GM23248 (cell line): ENCODE data around the gene C1orf21. TPM values are rescaled to one million over a fixed set of nuclear protein-coding genes. Genes with fewer than 3 reads are reported as not detected.

Experiments
- DNase-seq: peaks from one replicate; pipeline ENCODE4 v3.0.0-alpha.2; 2015
- H2AFZ ChIP-seq: fragments of 200-600 bp; sonication (generic); 2 replicates; pipeline ENCODE4 v1.6.1; 2016; ENCODE audit warnings: antibody characterized with exemption
- H3F3A ChIP-seq: fragments of 200-600 bp; sonication (generic); 2 replicates; pipeline ENCODE4 v1.6.1; 2016; ENCODE audit warnings: mild to moderate bottlenecking, antibody characterized with exemption, mixed run types; ENCODE audit not compliant: insufficient read depth
- H3K27ac ChIP-seq: fragments of 200-600 bp; sonication (generic); 2 replicates; pipeline ENCODE4 v1.5.1; 2016; ENCODE audit warnings: mild to moderate bottlenecking
- H3K27me3 ChIP-seq: fragments of 200-600 bp; sonication (generic); replicated peaks from 2 replicates; pipeline ENCODE4 v1.6.1; 2016; ENCODE audit warnings: mild to moderate bottlenecking; ENCODE audit not compliant: insufficient read depth
- H3K36me3 ChIP-seq: fragments of 200-600 bp; sonication (generic); 2 replicates; pipeline ENCODE4 v1.6.1; 2016; ENCODE audit warnings: low read depth, mild to moderate bottlenecking
- H3K4me1 ChIP-seq: fragments of 200-600 bp; sonication (generic); 2 replicates; pipeline ENCODE4 v1.6.1; 2016; ENCODE audit warnings: mild to moderate bottlenecking; ENCODE audit not compliant: insufficient read depth
- H3K4me2 ChIP-seq: fragments of 200-600 bp; sonication (generic); one replicate; pipeline ENCODE4 v1.6.1; 2016; ENCODE audit warnings: mild to moderate bottlenecking; ENCODE audit not compliant: unreplicated experiment
- H3K4me3 ChIP-seq: fragments of 200-600 bp; sonication (generic); 2 replicates; pipeline ENCODE4 v1.5.1; 2016; ENCODE audit warnings: mild to moderate bottlenecking
- H3K79me2 ChIP-seq: fragments of 200-600 bp; sonication (generic); 2 replicates; pipeline ENCODE4 v1.6.1; 2016; ENCODE audit warnings: mild to moderate bottlenecking; ENCODE audit not compliant: insufficient read depth
- H3K9ac ChIP-seq: fragments of 200-600 bp; sonication (generic); 2 replicates; pipeline ENCODE4 v1.6.1; 2016; ENCODE audit warnings: mild to moderate bottlenecking
- H3K9me2 ChIP-seq: fragments of 200-600 bp; sonication (generic); 2 replicates; pipeline ENCODE4 v1.6.1; 2016; ENCODE audit warnings: mixed run types, mild to moderate bottlenecking, moderate library complexity; ENCODE audit not compliant: insufficient read depth
- H3K9me3 ChIP-seq: fragments of 200-600 bp; sonication (generic); one replicate; pipeline ENCODE4 v1.6.1; 2017; ENCODE audit warnings: low read depth
- H4K20me1 ChIP-seq: fragments of 200-600 bp; sonication (generic); 2 replicates; pipeline ENCODE4 v1.6.0; 2016; ENCODE audit not compliant: insufficient read depth
- EZH2 ChIP-seq: fragments of 200-600 bp; sonication (generic); IDR thresholded peaks from 2 replicates; pipeline ENCODE4 v1.6.1; 2018; ENCODE audit warnings: antibody characterized with exemption, mild to moderate bottlenecking; ENCODE audit not compliant: insufficient read depth, poor library complexity, severe bottlenecking
- EZH2phosphoT487 ChIP-seq: fragments of 200-600 bp; sonication (generic); IDR thresholded peaks from 2 replicates; pipeline ENCODE4 v1.6.1; 2018; ENCODE audit warnings: antibody characterized with exemption, moderate library complexity, mild to moderate bottlenecking, low read depth; ENCODE audit not compliant: insufficient read depth
- WGBS, 2 experiments: methylation state at CpG; one replicate each; pipeline ENCODE4 v1.1.6; 2015 to 2017; ENCODE audit warnings: low lambda C conversion rate in 2 of 2, low coverage in 1 of 2; ENCODE audit errors: missing lambda C conversion rate in 2 of 2; 5-methylcytosine and 5-hydroxymethylcytosine counted together
- in situ Hi-C: fragments of 300-500 bp; cut with MboI; formaldehyde crosslinking; loops from 2 replicates; pipeline ENCODE4 v1.15.0; 2020
- polyA plus RNA-seq: library from polyadenylated mRNA; unstranded; fragments of >200 nt; fragmentation: Nextera tagmentation; extraction: Ambion mirVana; gene quantifications from 2 replicates; pipeline ENCODE4 v1.2.1, GENCODE V29; 2016
- total RNA-seq: library from RNA; depleted of rRNA; stranded (reverse); fragments of >200 nt; shearing (Covaris generic); gene quantifications from 2 replicates; pipeline ENCODE4 v1.2.3, GENCODE V29; 2014

Gene C1orf21
- total and polyA plus RNA-seq, 2 experiments from 2014 or later, result 16.7 to 20.0 TPM

DNA sequence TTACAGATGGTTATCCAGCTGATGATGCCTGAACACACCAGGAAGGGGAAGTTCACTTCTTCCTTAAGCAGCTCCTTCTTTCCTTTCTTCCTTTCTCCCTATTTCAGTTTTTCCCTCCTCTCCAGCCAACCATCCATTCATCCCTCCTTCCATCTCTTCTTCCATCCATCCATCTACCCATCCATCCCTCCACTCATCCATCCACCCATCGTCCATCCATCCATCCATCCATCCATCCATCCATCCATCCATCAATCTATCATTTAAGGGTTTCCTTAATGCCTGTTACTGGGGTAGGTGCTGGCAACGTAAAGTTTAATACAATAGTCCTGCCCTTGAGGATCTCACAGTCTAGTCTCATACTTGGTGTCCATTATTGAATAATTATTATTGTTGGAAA, 36.8 kb downstream of the C1orf21 start:
- no peaks in the 10 kb centered on the region for H3K9me3 ChIP-seq
- H2AFZ ChIP-seq, result no peak overlapping the region
- no peak overlapping the region for H3K27ac ChIP-seq
- in situ Hi-C loops, result no loop called here
- no peak overlapping the region for H3K4me2 ChIP-seq
- no peaks in the 10 kb centered on the region for H3K27me3 ChIP-seq
- H4K20me1 ChIP-seq, result no peaks in the 10 kb centered on the region
- H3K4me3 ChIP-seq, result no peak overlapping the region
- H3K9ac ChIP-seq, result no peak overlapping the region
- no peak for DNase-seq
- H3F3A ChIP-seq, result no peaks in the 10 kb centered on the region
- H3K4me1 ChIP-seq, result no peaks in the 10 kb centered on the region; the same call in 1 of the 2 replicates
- WGBS, 2 experiments, result 89 to 93% methylated on average over 2 of the region's 2 CpGs
- TF ChIP-seq EZH2 (no peak), EZH2phosphoT487 (no peak)
- H3K36me3 ChIP-seq, result no peaks in the 10 kb centered on the region
- H3K9me2 ChIP-seq, result peaks cover 3% of the 10 kb centered on the region; the same call in 1 of the 2 replicates
- no peaks in the 10 kb centered on the region; the same call in 1 of the 2 replicates for H3K79me2 ChIP-seq

DNA sequence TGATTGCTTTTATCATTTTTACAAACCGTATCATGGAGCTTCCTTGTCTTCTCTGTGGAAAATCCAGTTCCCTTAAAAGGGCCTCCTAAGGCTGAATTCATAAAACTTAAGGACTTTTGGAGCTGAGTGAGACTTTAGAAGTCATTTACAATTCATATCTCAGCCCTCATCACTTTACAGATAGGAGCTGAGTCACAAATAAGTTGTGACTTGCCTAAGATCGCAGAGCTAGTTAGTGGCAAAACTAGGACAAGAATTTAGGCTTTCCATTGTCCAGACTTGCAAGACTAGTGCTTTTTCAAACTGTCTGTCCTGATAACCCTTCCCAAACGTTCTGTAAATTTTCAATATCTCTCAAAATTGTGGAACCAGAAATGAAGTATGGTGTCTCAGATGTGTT, 37.3 kb downstream of the C1orf21 start:
- Histone ChIP-seq H3K9me2 (peaks cover 3% of the 10 kb centered on the region; the same call in 1 of the 2 replicates), H3K4me2 (no peak overlapping the region), H3K9ac (no peak overlapping the region), H2AFZ (no peak overlapping the region), H3K79me2 (no peaks in the 10 kb centered on the region; the same call in 1 of the 2 replicates), H3K27ac (no peak overlapping the region), H3F3A (no peaks in the 10 kb centered on the region), H3K4me3 (no peak overlapping the region), H3K36me3 (no peaks in the 10 kb centered on the region), H3K27me3 (no peaks in the 10 kb centered on the region), H3K4me1 (no peaks in the 10 kb centered on the region; the same call in 1 of the 2 replicates), H3K9me3 (no peaks in the 10 kb centered on the region), H4K20me1 (no peaks in the 10 kb centered on the region)
- in situ Hi-C loops, result no loop called here
- TF ChIP-seq EZH2 (no peak), EZH2phosphoT487 (no peak)
- 70 to 81% methylated on average over 3 of the region's 3 CpGs for WGBS, 2 experiments
- no peak for DNase-seq

DNA sequence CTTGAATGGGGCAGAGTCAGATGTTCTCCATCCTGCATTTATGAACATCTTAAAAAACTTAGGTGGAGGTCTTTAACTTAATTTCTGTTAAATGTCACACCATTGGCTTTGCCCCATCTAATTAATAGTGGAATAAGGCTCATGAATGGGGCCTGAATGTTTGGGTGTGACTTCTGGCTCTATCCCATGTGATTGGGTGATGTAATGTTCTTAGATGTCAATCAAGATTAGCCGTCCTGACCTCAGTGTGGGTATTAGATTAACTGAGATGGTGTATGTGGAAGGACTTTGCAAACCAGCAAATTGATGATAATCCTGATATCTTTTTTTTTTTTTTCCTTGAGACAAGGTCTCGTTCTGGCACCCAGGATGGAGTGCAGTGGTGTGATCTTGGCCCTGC, 38.1 kb downstream of the C1orf21 start:
- 94 to 97% methylated on average over 2 of the region's 2 CpGs for WGBS, 2 experiments
- in situ Hi-C loops, result no loop called here

DNA sequence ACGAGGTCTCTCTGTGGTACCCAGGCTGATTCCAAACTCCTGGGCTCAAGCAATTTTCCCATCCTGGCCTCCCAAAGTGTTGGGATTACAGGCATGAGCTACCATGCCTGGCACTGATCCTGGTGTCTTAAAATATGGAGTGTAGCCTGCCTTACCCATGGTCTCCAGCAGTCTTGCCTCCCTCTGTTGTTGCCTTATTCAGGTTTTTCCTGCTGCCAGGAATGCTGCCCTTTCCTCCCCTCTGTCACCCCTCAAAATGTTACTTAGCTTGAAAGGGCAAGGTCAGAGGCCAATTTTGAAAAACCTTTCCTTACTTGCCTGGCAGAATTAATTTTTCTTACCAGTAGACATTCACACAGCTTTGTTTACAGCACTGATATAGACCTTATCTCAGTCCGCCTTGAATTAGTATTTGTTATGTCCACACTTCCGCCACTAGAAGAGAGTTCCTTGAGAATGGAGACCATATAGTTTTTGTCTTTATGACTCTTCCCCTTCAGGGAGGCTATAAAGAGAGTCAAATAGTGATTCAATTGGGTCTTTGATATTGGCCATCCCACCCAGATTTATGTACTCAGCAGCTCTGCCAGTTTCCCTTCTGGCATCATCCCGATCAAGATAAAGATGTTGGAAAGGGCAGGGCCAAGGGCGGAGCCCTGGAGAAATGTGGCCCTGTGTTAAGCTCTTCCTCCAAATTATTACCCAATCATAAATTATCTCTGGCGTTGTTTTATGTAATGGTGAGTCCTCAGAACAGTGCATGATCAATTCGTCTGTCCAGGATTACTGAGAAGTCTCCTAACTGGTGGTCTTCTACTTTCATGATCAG, 38.8 kb downstream of the C1orf21 start:
- WGBS, 2 experiments, result 83 to 87% methylated on average over 7 of the region's 7 CpGs
- Histone ChIP-seq H3K4me1 (no peaks in the 10 kb centered on the region; the same call in 1 of the 2 replicates), H3K9me3 (no peaks in the 10 kb centered on the region), H3K36me3 (no peaks in the 10 kb centered on the region), H3F3A (no peaks in the 10 kb centered on the region), H3K27ac (no peak overlapping the region), H3K4me3 (no peak overlapping the region), H3K9me2 (peaks cover 3% of the 10 kb centered on the region; the same call in 1 of the 2 replicates), H4K20me1 (no peaks in the 10 kb centered on the region), H3K27me3 (no peaks in the 10 kb centered on the region), H3K9ac (no peak overlapping the region), H3K4me2 (no peak overlapping the region), H3K79me2 (no peaks in the 10 kb centered on the region), H2AFZ (no peak overlapping the region)
- in situ Hi-C loops, result no loop called here
- TF ChIP-seq EZH2phosphoT487, result no peak
- TF ChIP-seq EZH2, result no peak
- no peak for DNase-seq

More for the DNA sequence above, 38.1 kb downstream of the C1orf21 start:
- no peaks in the 10 kb centered on the region for H4K20me1 ChIP-seq
- no peaks in the 10 kb centered on the region for H3K9me3 ChIP-seq
- no peaks in the 10 kb centered on the region; the same call in 1 of the 2 replicates for H3K4me1 ChIP-seq
- no peaks in the 10 kb centered on the region for H3K27me3 ChIP-seq
- no peak overlapping the region for H3K9ac ChIP-seq
- no peak overlapping the region for H3K4me2 ChIP-seq
- TF ChIP-seq EZH2, result no peak
- no peak for TF ChIP-seq EZH2phosphoT487
- no peak overlapping the region for H3K27ac ChIP-seq
- peaks cover 3% of the 10 kb centered on the region; the same call in 1 of the 2 replicates for H3K9me2 ChIP-seq
- H3K79me2 ChIP-seq, result no peaks in the 10 kb centered on the region
- H2AFZ ChIP-seq, result no peak overlapping the region
- H3K4me3 ChIP-seq, result no peak overlapping the region
- no peaks in the 10 kb centered on the region for H3F3A ChIP-seq
- H3K36me3 ChIP-seq, result no peaks in the 10 kb centered on the region
- no peak for DNase-seq
